Measurements from ENCODE around the gene CCDC7. TPM values are rescaled to one million over a fixed set of nuclear protein-coding genes. Genes with fewer than 3 reads are reported as not detected.

CCDC7 gene
- total RNA-seq, 4 donors from 2014 or later = 2.4 to 12.5 (median 10.5) TPM

- no peak overlapping the region for H3K4me3 ChIP-seq (ENCODE audit: low read depth, poor library complexity, severe bottlenecking)
- TF ChIP-seq CTCF (IDR thresholded peaks at IDR 0.05) = no peak
- no peak for TF ChIP-seq POLR2A (IDR thresholded peaks at IDR 0.05)
- DNase-seq (ENCODE audit: low spot score in 2 of 2) = no peak
- 78 to 81% methylated on average over 4 of the region's 4 CpGs for WGBS, 2 donors
- intact Hi-C loops (cut with DNase I; ENCODE audit: low total_unique reads) = no loop called here
Measured at GRCh38 chr10:32680803-32681557, 235.0 kb downstream of the CCDC7 start.

GRCh38 chr10:32684291-32684690 is 238.4 kb downstream of the CCDC7 start:
- no peak overlapping the region for H3K4me3 ChIP-seq (ENCODE audit: low read depth, poor library complexity, severe bottlenecking)
- TF ChIP-seq POLR2A (IDR thresholded peaks at IDR 0.05) = no peak
- TF ChIP-seq CTCF (IDR thresholded peaks at IDR 0.05) = no peak
- DNase-seq (ENCODE audit: low spot score in 2 of 2) = no peak
- WGBS, 2 donors = 75 to 100% methylated on average over 2 of the region's 2 CpGs
- intact Hi-C loops (cut with DNase I; ENCODE audit: low total_unique reads) = no loop called here

GRCh38 chr10:32687116-32687515 is 241.2 kb downstream of the CCDC7 start:
- TF ChIP-seq POLR2A (IDR thresholded peaks at IDR 0.05) (no peak), CTCF (IDR thresholded peaks at IDR 0.05) (no peak)
- H3K4me3 ChIP-seq (ENCODE audit: low read depth, poor library complexity, severe bottlenecking) = no peak overlapping the region
- intact Hi-C loops (cut with DNase I; ENCODE audit: low total_unique reads) = no loop called here
- DNase-seq (ENCODE audit: low spot score in 2 of 2) = no peak

GRCh38 chr10:32687546-32687945 is 241.6 kb downstream of the CCDC7 start:
- no peak overlapping the region for H3K4me3 ChIP-seq (ENCODE audit: low read depth, poor library complexity, severe bottlenecking)
- TF ChIP-seq CTCF (IDR thresholded peaks at IDR 0.05) (no peak), POLR2A (IDR thresholded peaks at IDR 0.05) (no peak)
- intact Hi-C loops (cut with DNase I; ENCODE audit: low total_unique reads) = no loop called here
- no peak for DNase-seq (ENCODE audit: low spot score in 2 of 2)
- WGBS, 2 donors = 84% methylated on average over 2 of the region's 2 CpGs

- no peak for DNase-seq (ENCODE audit: low spot score in 2 of 2)
- WGBS, 2 donors = 19 to 54% methylated on average over 1 of the region's 1 CpG
- H3K4me3 ChIP-seq (ENCODE audit: low read depth, poor library complexity, severe bottlenecking) = no peak overlapping the region
- TF ChIP-seq POLR2A (IDR thresholded peaks at IDR 0.05) (no peak), CTCF (IDR thresholded peaks at IDR 0.05) (no peak)
- intact Hi-C loops (cut with DNase I; ENCODE audit: low total_unique reads) = no loop called here
Measured at GRCh38 chr10:32692174-32692573, 246.2 kb downstream of the CCDC7 start.
